HG03520 (cell line): ENCODE measurements around the gene SNAP91.
A peak's percentile ranks its signal among the peaks of the same experiment; 100 is the strongest.
"Not testable (repeated sequence)": the region's sequence is repeated elsewhere in the genome, so short reads cannot be mapped to it uniquely, and the experiment has no call there.

Experiments
- ATAC-seq: cut with Tn5 transposase; IDR thresholded peaks from one replicate; pipeline ENCODE4 v1.9.1; 2021; ENCODE audit warnings: mild to moderate bottlenecking, moderate library complexity; ENCODE audit not compliant: unreplicated experiment

SNAP91 gene

GRCh38 chr6:83550482-83550881 is 158.4 kb downstream of the SNAP91 start:
- not testable (repeated sequence) for ATAC-seq

GRCh38 chr6:83546636-83547035 is 162.3 kb downstream of the SNAP91 start:
- no peak for ATAC-seq

DNA sequence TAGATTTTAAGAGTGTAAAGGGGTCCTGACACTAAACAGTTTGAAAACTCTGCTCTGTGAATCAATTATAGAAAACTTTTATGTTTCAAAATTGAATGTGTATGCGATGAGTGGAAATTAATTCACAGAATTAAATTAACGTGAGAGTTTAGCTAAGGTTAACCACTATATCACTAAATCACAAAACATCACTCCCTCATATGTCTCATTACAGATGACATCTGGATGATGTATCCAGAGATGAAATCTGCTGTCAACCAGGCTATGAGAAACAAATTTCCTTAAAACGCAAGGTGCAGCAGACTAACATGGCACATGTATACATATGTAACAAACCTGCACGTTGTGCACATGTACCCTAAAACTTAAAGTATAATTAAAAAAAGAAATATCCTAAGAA is 169.2 kb downstream of the SNAP91 start:
- ATAC-seq: no peak

DNA sequence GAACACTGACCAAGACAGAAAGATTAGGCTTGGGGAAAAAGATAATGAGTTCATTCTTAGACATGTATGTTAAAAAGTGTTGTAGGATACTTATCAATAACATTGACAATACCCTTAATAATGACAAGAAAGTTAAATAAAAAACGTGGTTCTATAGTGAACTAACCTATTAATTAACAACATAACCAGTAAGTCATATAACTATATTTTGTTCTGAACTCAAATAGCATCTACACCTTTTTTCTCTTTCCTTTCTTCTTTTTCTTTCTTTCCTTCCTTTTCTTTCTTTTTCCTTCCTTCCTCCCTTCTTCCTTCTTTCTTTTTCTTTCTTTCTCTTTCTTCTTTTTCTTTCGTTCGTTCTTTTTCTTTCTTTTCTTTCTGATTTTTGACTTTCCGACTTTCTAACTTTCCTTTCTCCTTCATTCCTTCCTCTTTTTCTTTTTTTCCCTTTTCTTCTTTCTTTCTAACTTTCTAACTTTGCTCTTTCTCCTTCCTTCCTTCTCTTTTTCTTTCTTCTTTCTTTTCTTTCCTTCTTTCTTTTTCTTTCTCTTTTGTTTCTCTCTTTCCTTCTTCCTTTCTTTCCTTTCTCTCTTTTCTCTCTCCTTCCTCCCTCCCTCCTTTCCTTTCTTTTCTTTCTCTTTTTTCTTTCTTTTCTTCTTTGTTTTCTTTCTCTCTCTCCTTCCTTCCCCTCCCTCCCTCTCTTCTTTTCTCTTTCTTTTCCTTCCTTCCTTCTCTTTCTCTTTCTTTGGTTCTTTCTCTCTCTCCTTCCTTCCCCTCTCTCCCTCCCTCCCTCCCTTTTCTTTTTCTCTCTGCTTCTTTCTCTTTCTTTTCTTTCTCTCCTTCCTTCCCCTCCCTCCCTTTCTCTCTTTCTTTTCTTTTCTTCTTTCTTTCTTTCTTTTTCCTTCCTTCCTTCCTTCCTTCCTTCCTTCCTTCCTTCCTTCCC is 172.0 kb downstream of the SNAP91 start:
- peak; percentile 22 for ATAC-seq

DNA sequence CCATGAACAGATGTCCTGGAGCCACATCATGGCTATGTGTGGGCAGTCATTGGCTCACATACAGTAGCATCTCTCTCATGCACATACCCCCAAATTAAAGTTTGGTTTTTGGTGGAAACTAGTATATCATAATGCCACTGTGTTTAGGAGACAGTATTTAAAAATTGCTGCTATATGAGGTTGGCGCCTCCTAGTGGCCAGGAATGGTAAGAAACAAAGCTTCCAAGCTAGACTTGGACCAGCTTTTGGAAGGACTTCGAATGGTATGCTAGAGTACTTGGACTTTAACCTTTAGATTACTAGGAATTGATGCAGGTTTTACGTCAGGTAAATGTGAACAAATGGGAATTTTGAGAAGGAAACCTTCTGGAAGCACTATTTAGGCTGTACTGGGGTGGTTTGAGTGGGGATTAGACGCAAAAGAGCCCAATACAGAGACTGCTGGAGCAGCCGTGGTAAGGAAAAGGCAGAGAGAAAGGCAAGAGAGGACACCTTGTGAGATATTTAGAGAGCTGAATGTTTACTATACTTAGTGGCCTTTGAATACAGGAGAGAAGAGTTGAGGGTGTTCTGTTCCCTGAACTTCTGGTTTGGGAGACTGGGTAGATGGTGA is 172.8 kb downstream of the SNAP91 start:
- ATAC-seq: peak; percentile 86

GRCh38 chr6:83518816-83519480 is 190.0 kb downstream of the SNAP91 start:
- ATAC-seq: no peak

GRCh38 chr6:83517500-83517899 is 191.4 kb downstream of the SNAP91 start:
- no peak for ATAC-seq

GRCh38 chr6:83514866-83515466 is 193.9 kb downstream of the SNAP91 start:
- peak; percentile 45 for ATAC-seq

DNA sequence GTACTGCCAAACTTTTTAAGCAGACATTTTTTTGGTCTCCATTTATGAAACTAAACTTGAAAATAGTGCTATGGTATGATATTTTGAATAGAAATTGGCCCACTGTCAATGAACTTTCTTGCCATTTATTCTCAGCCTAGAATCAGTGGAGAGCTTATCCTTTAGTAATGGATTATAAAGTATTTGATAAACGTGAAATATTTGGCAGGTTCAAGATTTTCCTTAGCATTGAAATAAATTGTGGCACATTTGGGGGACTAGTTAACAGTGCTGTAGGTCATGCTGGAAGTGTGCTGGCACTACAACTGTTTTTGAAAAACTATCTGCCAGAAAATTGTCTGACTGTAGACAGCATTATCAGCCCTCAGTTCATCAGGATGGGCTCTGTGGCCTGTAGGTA is 194.4 kb downstream of the SNAP91 start:
- ATAC-seq: no peak

- ATAC-seq: no peak
Observed at GRCh38 chr6:83511901-83512681, 196.8 kb downstream of the SNAP91 start, which contains the start of gene PRSS35. TSS of gene PRSS35 (plus strand) at chr6:83512534. CDS start at chr6:83523442, 10,908 bp downstream.

DNA sequence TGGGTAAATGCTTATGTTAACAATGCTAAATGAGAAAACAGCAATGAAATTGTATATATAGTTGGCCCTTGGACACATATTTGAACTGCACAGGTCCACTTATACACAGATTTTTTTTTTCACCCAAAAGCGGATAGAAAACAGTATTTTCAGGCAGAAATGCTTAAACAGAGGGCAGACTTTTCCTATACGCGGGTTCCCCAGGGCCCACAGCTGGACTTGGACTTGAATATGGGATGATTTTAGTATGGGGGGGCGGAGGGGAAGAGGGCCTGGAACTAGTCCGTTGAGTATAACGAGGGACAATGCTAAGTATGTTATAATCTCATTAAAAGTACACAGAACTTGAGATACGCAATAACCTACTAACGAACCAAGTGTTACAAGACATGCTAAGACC is 197.6 kb downstream of the SNAP91 start:
- no peak for ATAC-seq

GRCh38 chr6:83510791-83511190 is 198.1 kb downstream of the SNAP91 start:
- ATAC-seq: no peak

DNA sequence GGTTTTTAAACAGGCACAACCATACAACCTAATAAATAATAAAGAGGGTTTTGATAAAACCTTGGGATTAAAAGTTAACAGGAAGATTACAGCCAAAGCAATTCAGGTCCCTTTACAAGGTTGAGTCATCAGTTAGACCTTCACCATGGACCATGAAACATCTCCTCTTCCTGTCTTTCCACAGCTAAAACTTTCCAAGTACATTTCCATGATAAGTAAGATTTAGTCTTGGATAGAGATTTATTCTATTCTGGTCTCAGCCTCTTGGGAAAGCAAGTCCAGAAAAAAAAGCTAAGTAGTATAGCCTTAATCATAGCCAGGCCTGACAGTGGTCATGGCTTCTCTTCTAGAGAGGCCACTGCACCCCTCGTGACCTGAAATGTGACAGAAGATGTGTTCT is 199.5 kb downstream of the SNAP91 start:
- no peak for ATAC-seq

GRCh38 chr6:83505356-83505755 is 203.5 kb downstream of the SNAP91 start:
- ATAC-seq: no peak
